ENCODE results near the gene PAQR3. TPM values are rescaled to one million over a fixed set of nuclear protein-coding genes. Genes with fewer than 3 reads are reported as not detected.

The PAQR3 gene
- total RNA-seq, 2 experiments from 2014 or later = 14.7 to 15.4 TPM

- POLR2A ChIA-PET = no interaction called here
- no peak overlapping the region for H3K27ac Mint-ChIP-seq
These were observed 10.5 kb upstream of the PAQR3 start for GRCh38 chr4:78949735-78950134.

DNA sequence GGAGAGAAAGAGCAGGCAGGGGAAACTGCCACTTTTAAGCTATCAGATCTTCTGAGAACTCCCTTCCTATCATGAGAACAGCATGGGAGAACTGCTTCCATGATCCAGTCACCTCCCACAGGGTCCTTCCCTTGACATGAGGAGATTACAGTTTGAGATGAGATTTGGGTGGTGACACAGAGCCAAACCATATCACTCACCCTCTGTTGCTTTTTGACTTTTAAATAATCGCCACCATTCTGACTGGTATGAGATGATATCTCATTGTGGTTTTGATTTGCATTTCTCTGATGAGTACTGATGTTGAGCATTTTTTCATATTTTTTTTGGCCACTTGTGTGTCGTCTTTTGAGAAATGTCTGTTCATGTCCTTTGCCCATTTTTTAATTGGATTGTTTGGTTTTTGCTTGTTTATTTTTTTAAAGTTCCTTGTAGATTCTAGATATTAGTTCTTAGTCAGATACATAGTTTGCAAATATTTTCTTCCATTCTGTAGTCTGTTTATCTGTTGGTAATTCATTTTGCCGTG lies 6.5 kb upstream of the PAQR3 start:
- H3K4me3 Mint-ChIP-seq = no peak overlapping the region
- peaks cover 55% of the 10 kb centered on the region for H3K27me3 Mint-ChIP-seq
- no peaks in the 10 kb centered on the region for H3K9me3 Mint-ChIP-seq
- ChIA-PET CTCF (interaction anchor here (0.7 kb wide), 1 partner anchor 1367 kb away, joined by 4 read pairs; no protein-coding TSS in a partner anchor), POLR2A (no interaction called here)
- no peaks in the 10 kb centered on the region for H3K36me3 Mint-ChIP-seq (ENCODE audit: low read depth)
- no peak overlapping the region for H3K27ac Mint-ChIP-seq
- no peak for DNase-seq
- H3K4me1 Mint-ChIP-seq = peaks cover 1% of the 10 kb centered on the region

More at GRCh38 chr4:78949735-78950134, 10.5 kb upstream of the PAQR3 start:
- Mint-ChIP-seq H3K27me3 (peaks cover 35% of the 10 kb centered on the region), H3K4me3 (no peak overlapping the region), H3K9me3 (no peaks in the 10 kb centered on the region), H3K36me3 (ENCODE audit: low read depth) (no peaks in the 10 kb centered on the region), H3K4me1 (no peaks in the 10 kb centered on the region)
- no peak for DNase-seq
- CTCF ChIA-PET = no interaction called here

- Mint-ChIP-seq H3K4me3 (no peak overlapping the region), H3K27me3 (peaks cover 55% of the 10 kb centered on the region), H3K4me1 (peaks cover 10% of the 10 kb centered on the region), H3K27ac (no peak overlapping the region), H3K36me3 (ENCODE audit: low read depth) (no peaks in the 10 kb centered on the region), H3K9me3 (no peaks in the 10 kb centered on the region)
- ChIA-PET CTCF (no interaction called here), POLR2A (no interaction called here)
- no peak for DNase-seq
These were observed 5.1 kb upstream of the PAQR3 start for GRCh38 chr4:78944381-78944780.

DNA sequence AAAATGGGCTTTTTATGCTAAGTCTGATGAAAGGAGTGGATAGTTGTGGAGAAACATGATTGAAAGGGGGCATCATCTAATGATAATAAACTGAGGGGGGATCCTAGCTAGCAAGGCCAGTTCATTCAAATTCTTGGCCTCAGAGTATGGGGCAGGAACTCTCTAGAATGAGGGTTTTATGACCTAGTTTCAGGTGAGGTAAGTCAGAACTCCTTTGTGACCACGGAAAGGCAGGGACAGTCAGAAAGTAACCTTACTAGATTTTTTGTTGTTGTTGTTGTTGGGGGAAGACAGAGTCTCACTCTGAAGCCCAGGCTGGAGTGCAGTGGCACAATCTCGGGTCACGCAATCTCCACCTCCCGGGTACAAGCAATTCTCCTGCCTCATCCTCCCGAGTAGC lies 1.5 kb upstream of the PAQR3 start:
- ChIA-PET POLR2A (interaction anchor here (0.6 kb wide), 1 partner anchor 1233 kb away, joined by 3 read pairs; no protein-coding TSS in a partner anchor), CTCF (no interaction called here)
- Mint-ChIP-seq H3K27me3 (peaks cover 30% of the 10 kb centered on the region), H3K4me1 (peaks cover 33% of the 10 kb centered on the region), H3K9me3 (no peaks in the 10 kb centered on the region), H3K36me3 (ENCODE audit: low read depth) (peaks cover 6% of the 10 kb centered on the region), H3K4me3 (no peak overlapping the region), H3K27ac (no peak overlapping the region)
- no peak for DNase-seq

DNA sequence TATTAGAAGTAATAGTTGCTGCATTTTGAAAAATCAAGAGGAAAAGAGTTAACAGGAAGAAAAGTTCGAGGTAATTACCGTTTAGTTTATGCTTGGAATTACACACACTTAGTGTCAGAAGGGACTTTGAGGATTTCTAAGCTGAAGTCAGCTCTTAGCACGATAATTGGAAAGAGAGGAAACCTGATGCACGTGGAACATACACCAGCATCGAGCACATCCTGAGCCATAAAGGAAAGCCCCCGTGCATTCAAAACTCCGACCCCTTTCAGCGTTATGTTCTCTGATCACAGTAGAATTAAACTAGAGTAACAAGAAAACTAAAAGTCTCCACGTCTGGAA lies 400 bp upstream of the PAQR3 start:
- Mint-ChIP-seq H3K9me3 (no peaks in the 10 kb centered on the region), H3K27me3 (peaks cover 22% of the 10 kb centered on the region), H3K4me1 (peaks cover 34% of the 10 kb centered on the region), H3K36me3 (ENCODE audit: low read depth) (peaks cover 6% of the 10 kb centered on the region), H3K4me3 (peak overlapping the region; percentile 73), H3K27ac (peak overlapping the region; percentile 75)
- CTCF ChIA-PET = interaction anchor here (0.6 to 1.6 kb wide), 3 partner anchors 15 to 1422 kb away, joined by 3 to 6 read pairs (median 3); no protein-coding TSS in a partner anchor
- DNase-seq = peak; percentile 16
- POLR2A ChIA-PET = no interaction called here

- Mint-ChIP-seq H3K36me3 (ENCODE audit: low read depth) (peaks cover 9% of the 10 kb centered on the region), H3K27me3 (peaks cover 11% of the 10 kb centered on the region), H3K27ac (peak overlapping the region; percentile 93), H3K9me3 (no peaks in the 10 kb centered on the region), H3K4me3 (peak overlapping the region; percentile 96), H3K4me1 (peaks cover 34% of the 10 kb centered on the region)
- ChIA-PET CTCF (interaction anchor here (1.6 kb wide), 1 partner anchor 1264 kb away, joined by 6 read pairs; no protein-coding TSS in a partner anchor), POLR2A (no interaction called here)
- no peak for DNase-seq
These were observed 767 bp downstream of the PAQR3 start for GRCh38 chr4:78938474-78938867.

DNA sequence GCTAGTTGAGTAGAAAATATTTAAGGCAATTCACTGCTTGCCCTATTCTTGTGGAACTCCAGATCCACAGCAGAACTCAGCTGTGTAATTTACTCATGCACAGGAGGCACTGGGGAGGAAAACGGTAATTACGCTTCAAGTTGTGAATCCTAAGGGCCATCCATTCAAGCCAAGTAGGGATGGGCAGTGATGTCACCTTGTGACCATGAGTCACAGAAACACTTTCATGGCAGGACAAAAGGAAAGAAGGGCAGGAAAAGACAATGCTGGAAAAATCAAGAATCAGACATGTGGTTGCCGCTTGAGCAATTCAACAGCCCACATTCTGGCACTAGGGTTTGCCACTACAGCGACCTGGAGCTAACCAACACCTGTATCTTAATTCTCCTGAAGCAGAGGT lies 1.4 kb downstream of the PAQR3 start:
- CTCF ChIA-PET = no interaction called here
- no peak for DNase-seq
- Mint-ChIP-seq H3K4me3 (peak overlapping the region; percentile 37), H3K4me1 (peaks cover 34% of the 10 kb centered on the region), H3K9me3 (no peaks in the 10 kb centered on the region), H3K36me3 (ENCODE audit: low read depth) (peaks cover 9% of the 10 kb centered on the region), H3K27me3 (peaks cover 6% of the 10 kb centered on the region), H3K27ac (no peak overlapping the region)
- POLR2A ChIA-PET = no interaction called here

- ChIA-PET POLR2A (no interaction called here), CTCF (no interaction called here)
- Mint-ChIP-seq H3K36me3 (ENCODE audit: low read depth) (peaks cover 9% of the 10 kb centered on the region), H3K27me3 (peaks cover 1% of the 10 kb centered on the region), H3K9me3 (no peaks in the 10 kb centered on the region), H3K27ac (no peak overlapping the region), H3K4me1 (peaks cover 34% of the 10 kb centered on the region), H3K4me3 (no peak overlapping the region)
- no peak for DNase-seq
These were observed 2.2 kb downstream of the PAQR3 start for GRCh38 chr4:78936989-78937388.

DNA sequence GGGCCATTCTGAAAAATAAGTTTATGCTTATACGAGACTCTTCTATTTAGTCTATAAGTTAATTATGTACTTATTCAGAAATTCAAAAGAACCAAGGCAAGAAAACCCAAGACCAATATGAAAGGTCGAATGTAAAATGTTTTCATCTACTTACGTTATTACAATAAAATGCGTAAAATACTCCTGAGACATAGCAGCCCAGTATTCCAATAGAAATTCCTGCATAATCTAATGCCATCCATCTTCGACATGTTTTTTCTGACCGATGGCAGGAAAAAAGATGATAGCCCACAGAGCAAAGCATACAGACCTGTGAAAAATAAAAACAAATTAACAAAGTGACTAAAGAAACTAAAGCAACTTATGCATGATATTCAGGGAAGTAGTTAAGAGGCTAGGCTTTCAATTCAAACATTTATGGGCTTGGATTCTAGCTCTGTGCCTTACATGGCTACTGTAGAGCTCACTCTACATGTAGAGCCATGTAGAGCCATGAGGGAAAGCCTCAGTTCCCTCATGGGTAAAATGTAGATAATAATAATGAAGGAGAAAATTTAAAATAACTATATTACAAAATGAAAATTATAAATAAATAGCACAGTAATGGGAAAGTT lies 9.1 kb downstream of the PAQR3 start:
- H3K36me3 Mint-ChIP-seq (ENCODE audit: low read depth) = peaks cover 35% of the 10 kb centered on the region
- H3K27me3 Mint-ChIP-seq = no peaks in the 10 kb centered on the region
- H3K4me1 Mint-ChIP-seq = peaks cover 1% of the 10 kb centered on the region
- no peaks in the 10 kb centered on the region for H3K9me3 Mint-ChIP-seq
- no peak for DNase-seq
- ChIA-PET CTCF (no interaction called here), POLR2A (no interaction called here)
- no peak overlapping the region for H3K4me3 Mint-ChIP-seq
- H3K27ac Mint-ChIP-seq = no peak overlapping the region

GRCh38 chr4:78928835-78929234 lies 10.4 kb downstream of the PAQR3 start:
- no peak for DNase-seq
- CTCF ChIA-PET = no interaction called here
- no peak overlapping the region for H3K4me3 Mint-ChIP-seq
- POLR2A ChIA-PET = no interaction called here
- no peaks in the 10 kb centered on the region for H3K9me3 Mint-ChIP-seq
- H3K4me1 Mint-ChIP-seq = peaks cover 3% of the 10 kb centered on the region
- no peak overlapping the region for H3K27ac Mint-ChIP-seq
- peaks cover 36% of the 10 kb centered on the region for H3K36me3 Mint-ChIP-seq (ENCODE audit: low read depth)
- no peaks in the 10 kb centered on the region for H3K27me3 Mint-ChIP-seq

DNA sequence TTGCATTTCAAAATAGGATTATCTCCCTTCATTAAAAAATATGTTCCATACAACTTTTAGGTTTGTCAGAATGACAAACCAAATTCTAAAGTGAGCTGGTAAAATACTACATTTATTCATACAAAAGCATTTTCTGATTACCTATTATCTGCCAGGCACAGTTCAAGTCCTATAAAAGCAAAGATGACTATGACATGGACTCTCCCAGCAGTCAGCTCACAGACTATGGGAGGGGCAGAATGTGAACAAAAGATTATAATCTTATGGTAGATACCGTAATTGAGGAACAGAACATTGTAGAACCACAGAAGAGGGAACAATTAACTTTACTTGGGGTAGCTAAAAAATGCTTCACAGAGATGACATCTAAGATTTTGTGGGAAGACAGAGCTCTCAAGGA lies 12.4 kb downstream of the PAQR3 start:
- ChIA-PET CTCF (interaction anchor here (1.1 kb wide), 1 partner anchor 11 kb away, joined by 3 read pairs; no protein-coding TSS in a partner anchor), POLR2A (no interaction called here)
- no peak overlapping the region for H3K4me3 Mint-ChIP-seq
- no peaks in the 10 kb centered on the region for H3K9me3 Mint-ChIP-seq
- DNase-seq = no peak
- H3K27ac Mint-ChIP-seq = no peak overlapping the region
- no peaks in the 10 kb centered on the region for H3K27me3 Mint-ChIP-seq
- peaks cover 38% of the 10 kb centered on the region for H3K36me3 Mint-ChIP-seq (ENCODE audit: low read depth)
- H3K4me1 Mint-ChIP-seq = peaks cover 9% of the 10 kb centered on the region

DNA sequence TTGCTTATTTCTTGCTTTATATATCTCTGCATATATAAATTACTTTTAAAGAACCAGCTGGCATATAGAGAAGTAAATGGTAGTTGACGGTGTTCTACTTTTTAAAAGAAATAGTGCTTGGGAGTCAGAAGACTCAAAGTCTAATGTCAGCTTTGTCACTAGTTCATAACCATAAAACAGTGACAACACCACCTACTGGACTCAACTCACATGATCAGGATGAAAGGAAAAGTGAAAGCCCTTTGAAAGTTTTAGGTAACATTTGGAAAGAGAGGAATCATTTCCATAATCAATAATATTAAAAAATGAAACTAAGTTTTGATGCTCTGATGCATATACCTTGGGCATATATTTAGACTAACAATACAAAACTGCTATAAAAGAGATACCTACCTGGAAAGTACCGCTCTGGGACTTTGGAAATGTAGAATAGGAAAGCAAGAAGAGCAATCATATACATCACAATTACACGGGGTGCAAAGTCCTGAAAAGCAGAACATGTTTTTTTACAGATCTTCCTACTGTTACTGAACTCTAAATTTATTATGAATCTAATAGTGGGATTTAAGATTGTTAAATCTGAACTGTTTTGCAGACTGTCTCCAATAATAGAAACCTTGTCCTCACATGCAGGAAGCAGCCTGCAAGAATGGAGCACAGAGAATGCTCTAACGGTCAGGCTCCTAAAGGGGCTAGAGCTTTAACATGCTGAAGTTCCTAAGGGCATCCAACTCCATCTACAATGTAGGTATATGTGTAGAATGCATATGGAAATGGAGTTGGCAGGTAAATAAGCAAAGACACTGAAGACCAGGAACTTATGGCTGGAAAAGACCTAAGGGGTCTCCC lies 15.6 kb downstream of the PAQR3 start:
- Mint-ChIP-seq H3K36me3 (ENCODE audit: low read depth) (peaks cover 26% of the 10 kb centered on the region), H3K27ac (no peak overlapping the region), H3K4me3 (no peak overlapping the region), H3K27me3 (no peaks in the 10 kb centered on the region), H3K9me3 (no peaks in the 10 kb centered on the region), H3K4me1 (peaks cover 9% of the 10 kb centered on the region)
- CTCF ChIA-PET = interaction anchor here (0.6 kb wide), 1 partner anchor 65 kb away, joined by 3 read pairs; no protein-coding TSS in a partner anchor
- POLR2A ChIA-PET = no interaction called here
- no peak for DNase-seq

DNA sequence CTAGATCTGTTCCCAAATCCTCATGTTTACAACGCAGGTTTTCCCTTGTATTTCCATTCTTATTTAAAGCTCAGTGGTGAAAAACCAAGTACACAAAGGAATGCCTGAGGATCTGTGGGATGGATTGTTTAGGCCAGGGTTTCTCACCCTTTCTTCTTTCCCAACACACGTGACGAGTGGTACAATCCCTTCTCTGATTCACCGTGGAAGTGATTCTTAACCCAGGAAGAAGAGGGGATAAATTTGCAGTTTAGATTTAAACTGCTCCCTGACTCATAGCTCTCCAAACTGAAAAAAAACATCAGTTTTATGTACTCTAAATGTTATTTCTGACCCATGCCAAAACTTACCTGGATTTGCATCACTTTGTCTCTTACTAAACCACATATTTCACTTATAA lies 17.0 kb downstream of the PAQR3 start:
- ChIA-PET CTCF (interaction anchor here (0.6 kb wide), 1 partner anchor 712 kb away, joined by 3 read pairs; no protein-coding TSS in a partner anchor), POLR2A (interaction anchor here (0.6 kb wide), 1 partner anchor 10 kb away, joined by 4 read pairs; no protein-coding TSS in a partner anchor)
- no peak for DNase-seq
- peaks cover 23% of the 10 kb centered on the region for H3K36me3 Mint-ChIP-seq (ENCODE audit: low read depth)
- no peaks in the 10 kb centered on the region for H3K27me3 Mint-ChIP-seq
- peaks cover 7% of the 10 kb centered on the region for H3K4me1 Mint-ChIP-seq
- no peak overlapping the region for H3K4me3 Mint-ChIP-seq
- H3K9me3 Mint-ChIP-seq = no peaks in the 10 kb centered on the region
- H3K27ac Mint-ChIP-seq = no peak overlapping the region

All from activated CD4-positive, alpha-beta T cell treated with anti-CD3 and anti-CD28 coated beads, Interleukin-2, amount 10 ng/mL, durations not matched to agents 7 days and 5 days (primary cell).